NCI-H2029 treated with DMSO at 0.1 percent for 48 hours (cell line): ENCODE results near the gene FRAT2.
"Not testable (repeated sequence)": the region's sequence is repeated elsewhere in the genome, so short reads cannot be mapped to it uniquely, and the experiment has no call there.

ENCODE experiments used
- DNase-seq: peaks from one replicate; lab custom pipeline; 2025; lab: John Stamatoyannopoulos, UW

Gene FRAT2

GRCh38 chr10:97290576-97291356, 43.8 kb downstream of the FRAT2 start:
- DNase-seq: not testable (repeated sequence)

- DNase-seq: not testable (repeated sequence)
Observed at GRCh38 chr10:97290076-97290475, 44.5 kb downstream of the FRAT2 start.
